Activated CD8-positive, alpha-beta memory T cell treated with anti-CD3 and anti-CD28 coated beads, Interleukin-2, amount 10 ng/mL, durations not matched to agents 7 days and 5 days (primary cell): Measurements from ENCODE around the gene TNNT1. TPM values are rescaled to one million over a fixed set of nuclear protein-coding genes. Genes with fewer than 3 reads are reported as not detected.

ENCODE experiments used
- ATAC-seq: fragments of 150-1000 bp; cut with Tn5 transposase; one replicate; pipeline ENCODE4 v1.10.0; 2021; ENCODE audit warnings: moderate library complexity
- CTCF ChIA-PET: fragments of 350-600 bp; sonication (Branson Sonifier 250); formaldehyde crosslinking; loops from one replicate; lab custom pipeline; 2021; ENCODE audit warnings: antibody characterized with exemption; lab: Charles Lee
- DNase-seq: peaks from one replicate; pipeline ENCODE4 v3.0.0-alpha.2; 2020
- H3K27ac Mint-ChIP-seq: one replicate; pipeline ENCODE4 v1.8.0; 2021; ENCODE audit warnings: mild to moderate bottlenecking, mixed read lengths
- H3K27me3 Mint-ChIP-seq: one replicate; pipeline ENCODE4 v1.8.0; 2021; ENCODE audit warnings: mixed read lengths
- H3K36me3 Mint-ChIP-seq: one replicate; pipeline ENCODE4 v1.8.0; 2021; ENCODE audit warnings: mild to moderate bottlenecking, mixed read lengths
- H3K4me1 Mint-ChIP-seq: one replicate; pipeline ENCODE4 v1.8.0; 2021; ENCODE audit warnings: mixed read lengths
- H3K4me3 Mint-ChIP-seq: one replicate; pipeline ENCODE4 v1.8.0; 2021; ENCODE audit warnings: mild to moderate bottlenecking, moderate library complexity, mixed read lengths
- H3K9me3 Mint-ChIP-seq: one replicate; pipeline ENCODE4 v1.8.0; 2022; ENCODE audit warnings: low read depth, mixed read lengths
- total RNA-seq, 2 experiments: library from RNA; stranded (reverse); gene quantifications; one replicate each; pipeline ENCODE4 v1.2.3, GENCODE V29; 2021

TNNT1 gene
- total RNA-seq, 2 experiments from 2014 or later = 0.41 to 1.0 TPM

DNA sequence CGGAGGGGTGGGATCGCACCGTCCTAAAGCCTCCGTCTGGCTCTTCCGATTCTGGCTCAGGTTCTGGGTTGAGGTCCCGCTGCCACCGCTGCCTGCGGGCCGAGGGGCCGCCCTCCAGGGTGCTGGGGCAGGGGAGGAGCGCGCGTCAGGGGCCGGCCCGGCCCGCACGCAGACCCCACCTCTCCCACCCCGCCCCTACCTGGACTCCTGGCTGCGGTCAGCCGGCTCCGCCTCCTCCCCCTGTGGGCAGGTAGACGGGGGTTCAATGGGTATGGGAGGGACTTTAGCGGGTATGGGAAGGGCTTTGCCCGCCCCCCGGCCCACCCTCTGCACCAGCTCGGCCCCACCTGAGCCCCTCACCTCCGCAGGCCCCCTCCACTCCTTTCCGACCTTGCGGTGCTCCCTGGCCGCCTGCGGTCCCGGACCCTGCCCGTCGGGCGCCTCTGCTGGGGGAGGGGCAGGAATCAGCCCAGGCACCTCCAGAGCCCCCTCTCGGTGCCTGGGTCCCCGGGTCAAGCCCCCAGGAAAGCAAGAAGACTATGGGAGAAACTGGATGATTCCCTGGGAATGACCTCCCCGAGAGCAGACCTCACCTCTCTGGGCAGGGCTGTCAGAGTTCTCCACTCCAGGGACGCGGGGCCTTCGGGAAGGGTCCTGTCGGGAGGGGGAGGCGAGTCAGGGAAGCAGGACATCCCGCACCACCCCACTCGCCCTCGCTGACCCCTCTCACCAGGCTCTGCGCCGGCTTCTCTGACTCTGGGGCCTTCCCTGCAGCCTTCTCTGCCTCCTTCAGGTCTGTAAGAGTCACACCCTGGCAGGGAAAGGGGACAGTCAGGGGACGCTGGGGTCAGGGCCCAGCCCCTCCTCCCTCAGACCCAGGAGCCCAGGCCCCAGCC is 56.3 kb downstream of the TNNT1 start:
- Mint-ChIP-seq H3K4me1 (peaks cover 9% of the 10 kb centered on the region), H3K9me3 (no peaks in the 10 kb centered on the region), H3K27ac (no peak overlapping the region), H3K27me3 (peaks cover 9% of the 10 kb centered on the region), H3K36me3 (peaks cover 7% of the 10 kb centered on the region), H3K4me3 (no peak overlapping the region)
- ATAC-seq = no peak
- DNase-seq = no peak
- CTCF ChIA-PET = no interaction called here

DNA sequence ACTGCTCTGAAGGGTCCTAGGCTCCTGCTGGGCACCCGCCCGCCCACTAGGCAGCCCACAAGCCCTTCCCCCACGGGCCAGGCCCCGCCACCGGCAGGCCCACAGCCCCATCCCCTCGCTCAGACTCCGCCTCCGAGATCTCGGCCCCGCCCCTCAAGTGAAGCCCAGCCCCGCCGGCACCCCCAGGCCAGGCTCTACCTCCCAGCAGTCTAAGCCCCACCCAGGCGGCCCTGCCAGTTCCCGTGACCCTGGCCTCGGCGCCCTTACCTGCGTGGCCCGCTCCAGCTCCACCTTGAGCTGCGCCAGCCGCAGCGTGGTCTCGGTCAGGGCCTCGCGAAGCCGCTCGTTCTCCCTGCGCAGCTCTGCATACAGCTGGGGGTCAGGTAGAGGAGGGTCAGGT is 57.1 kb downstream of the TNNT1 start:
- CTCF ChIA-PET = no interaction called here
- Mint-ChIP-seq H3K27ac (no peak overlapping the region), H3K27me3 (peaks cover 17% of the 10 kb centered on the region), H3K9me3 (no peaks in the 10 kb centered on the region), H3K4me1 (peaks cover 15% of the 10 kb centered on the region), H3K4me3 (no peak overlapping the region), H3K36me3 (peaks cover 10% of the 10 kb centered on the region)
- ATAC-seq = no peak
- DNase-seq = no peak

DNA sequence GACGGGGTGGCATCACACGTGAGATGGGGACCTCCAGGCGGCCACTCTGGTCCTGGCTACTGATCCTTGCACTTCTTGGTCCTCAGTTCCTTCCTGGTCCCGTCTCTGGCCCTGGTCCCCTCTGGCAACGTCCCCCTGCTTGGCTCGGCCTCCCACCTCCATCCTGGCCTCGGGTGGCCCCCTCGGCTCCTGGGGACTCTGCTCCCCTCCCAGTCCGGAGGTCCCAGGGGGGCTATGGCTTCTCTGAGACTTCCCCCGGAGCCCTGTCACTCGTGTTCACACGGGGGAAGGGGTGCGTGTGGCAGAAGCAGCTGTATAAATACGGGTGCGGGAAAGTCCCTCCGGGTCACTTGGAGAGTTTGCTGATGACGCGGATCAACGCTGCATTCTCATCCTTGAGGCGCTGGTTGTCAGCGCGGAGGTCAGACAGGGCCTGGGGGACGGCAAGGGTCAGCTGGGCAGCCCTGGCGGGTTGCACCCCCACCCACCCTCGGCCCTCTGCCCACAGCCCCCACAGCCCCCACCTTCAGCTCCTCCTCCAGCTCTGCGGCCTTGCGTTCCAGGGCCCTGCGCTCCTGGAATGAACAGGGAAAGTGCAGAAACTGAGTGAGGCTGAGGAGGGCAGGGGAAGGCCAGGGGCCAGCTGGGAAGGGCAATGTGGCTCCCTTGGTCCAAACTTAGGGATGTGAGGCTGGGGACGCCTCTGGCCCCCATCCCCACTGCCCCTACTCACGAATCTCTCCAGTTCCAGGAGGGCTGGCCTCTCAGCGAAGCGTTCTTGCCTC is 57.7 kb downstream of the TNNT1 start:
- ATAC-seq = no peak
- H3K27me3 Mint-ChIP-seq = peaks cover 19% of the 10 kb centered on the region

DNA sequence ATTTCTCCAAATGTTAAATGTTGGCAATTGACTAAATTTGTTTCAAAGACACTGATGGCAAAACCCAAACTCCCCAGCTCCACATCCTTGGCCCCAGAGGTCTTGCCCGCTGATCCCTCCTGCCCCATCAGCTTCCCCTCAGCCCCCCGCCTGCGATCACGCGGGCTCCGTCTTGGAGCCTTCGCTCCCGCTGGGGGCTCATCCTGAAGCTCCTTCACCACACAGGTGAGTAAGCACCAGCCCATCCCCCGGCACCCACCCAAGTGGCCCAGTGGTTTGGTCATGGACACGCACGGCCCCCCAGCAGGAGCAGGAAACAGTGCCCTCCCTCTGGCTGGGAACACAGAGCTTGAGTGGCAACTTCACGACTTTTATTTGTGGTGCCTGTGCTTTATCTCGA is 58.4 kb downstream of the TNNT1 start:
- H3K4me1 Mint-ChIP-seq = peaks cover 16% of the 10 kb centered on the region
- H3K36me3 Mint-ChIP-seq = peaks cover 10% of the 10 kb centered on the region
- H3K27me3 Mint-ChIP-seq = peaks cover 26% of the 10 kb centered on the region
- ATAC-seq (no peak), DNase-seq (no peak)
- H3K4me3 Mint-ChIP-seq = no peak overlapping the region
- CTCF ChIA-PET = no interaction called here
- no peak overlapping the region for H3K27ac Mint-ChIP-seq
- no peaks in the 10 kb centered on the region for H3K9me3 Mint-ChIP-seq

More for the DNA sequence above, 57.7 kb downstream of the TNNT1 start:
- no peak overlapping the region for H3K4me3 Mint-ChIP-seq
- CTCF ChIA-PET = no interaction called here
- DNase-seq = no peak
- H3K9me3 Mint-ChIP-seq = no peaks in the 10 kb centered on the region
- peaks cover 16% of the 10 kb centered on the region for H3K4me1 Mint-ChIP-seq
- H3K27ac Mint-ChIP-seq = no peak overlapping the region
- peaks cover 10% of the 10 kb centered on the region for H3K36me3 Mint-ChIP-seq

DNA sequence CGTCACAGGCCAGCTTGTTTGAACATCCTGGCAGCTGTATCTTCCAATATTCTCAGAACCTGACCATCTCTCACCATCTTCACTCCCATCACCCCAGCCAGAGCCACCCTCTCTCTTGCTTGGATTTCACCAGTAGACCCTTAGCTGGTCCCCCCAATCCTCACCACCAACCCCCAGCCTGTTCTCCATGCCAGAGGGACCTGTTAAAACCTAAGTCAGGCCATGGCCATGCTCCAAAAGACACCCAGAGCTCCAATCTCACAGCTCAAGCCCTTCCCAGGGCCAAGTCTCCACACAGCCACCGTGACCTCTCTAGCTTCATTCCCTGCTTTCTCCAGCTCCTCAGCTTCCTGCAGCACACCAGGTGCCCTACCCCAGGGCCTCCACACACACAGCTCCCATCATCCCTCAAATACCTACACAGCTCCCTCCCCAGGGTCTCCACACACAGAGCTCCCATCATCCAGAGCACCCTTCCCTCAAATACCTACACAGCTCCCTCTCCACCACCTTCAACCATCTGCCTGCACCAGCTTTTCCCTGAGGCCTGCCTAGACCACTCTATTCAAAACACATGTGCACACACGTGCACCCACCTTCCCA is 59.6 kb downstream of the TNNT1 start:
- DNase-seq (no peak), ATAC-seq (no peak)
- Mint-ChIP-seq H3K4me1 (peaks cover 16% of the 10 kb centered on the region), H3K36me3 (peaks cover 10% of the 10 kb centered on the region), H3K27me3 (peaks cover 36% of the 10 kb centered on the region), H3K9me3 (no peaks in the 10 kb centered on the region), H3K27ac (no peak overlapping the region), H3K4me3 (no peak overlapping the region)
- CTCF ChIA-PET = interaction anchor here (0.5 to 2.4 kb wide), 9 partner anchors 9 to 328 kb away, joined by 3 to 12 read pairs (median 4); partner anchors contain the start of gene RDH13

DNA sequence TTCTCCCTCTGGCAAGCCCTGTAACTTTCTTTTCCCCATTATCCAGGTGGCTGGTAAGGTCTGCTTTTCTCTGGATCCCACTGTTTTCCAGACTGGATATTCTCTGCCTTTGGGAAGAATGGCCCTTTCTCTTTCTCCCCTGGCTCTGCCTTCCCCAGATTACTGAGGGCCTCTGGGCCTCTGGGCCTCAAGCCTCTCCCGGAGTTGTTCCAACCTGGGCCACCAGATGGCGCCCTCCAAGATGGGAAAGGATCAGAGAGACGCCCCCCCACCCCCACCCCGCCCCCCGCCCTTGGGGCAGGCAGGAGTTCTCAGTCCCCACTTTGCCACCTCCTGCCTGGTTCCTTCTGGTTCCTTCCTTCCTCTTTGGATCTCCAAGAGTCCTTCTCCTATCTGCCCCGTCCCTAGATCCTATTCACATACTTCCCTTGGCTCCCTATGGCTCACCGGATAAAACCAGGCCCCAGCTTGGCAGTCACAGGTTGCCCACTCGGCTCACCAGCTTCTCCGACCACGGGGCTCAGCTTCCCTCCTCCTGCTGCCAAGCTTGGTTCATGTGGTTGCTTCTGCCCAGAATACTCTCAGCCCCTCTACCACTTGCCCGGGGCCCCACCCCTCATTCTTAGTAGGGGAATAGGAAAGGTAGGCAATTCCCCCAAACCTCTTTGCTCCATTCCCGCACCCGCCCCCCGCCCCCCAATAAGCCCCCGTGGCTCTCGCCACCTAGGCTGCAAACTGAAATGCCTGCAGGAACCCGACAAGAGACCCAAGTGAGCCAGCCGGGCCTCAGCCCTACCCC is 60.3 kb downstream of the TNNT1 start:
- H3K36me3 Mint-ChIP-seq = peaks cover 10% of the 10 kb centered on the region
- H3K27me3 Mint-ChIP-seq = peaks cover 42% of the 10 kb centered on the region
- ATAC-seq = no peak
- H3K4me1 Mint-ChIP-seq = peaks cover 16% of the 10 kb centered on the region
- DNase-seq = peak; percentile 84
- CTCF ChIA-PET = interaction anchor here (0.5 to 2.5 kb wide), 19 partner anchors 8 to 329 kb away, joined by 3 to 17 read pairs (median 4); partner anchors contain the start of genes EPS8L1, PPP1R12C, RDH13 and TNNI3
- H3K4me3 Mint-ChIP-seq = no peak overlapping the region
- H3K27ac Mint-ChIP-seq = no peak overlapping the region
- no peaks in the 10 kb centered on the region for H3K9me3 Mint-ChIP-seq

DNA sequence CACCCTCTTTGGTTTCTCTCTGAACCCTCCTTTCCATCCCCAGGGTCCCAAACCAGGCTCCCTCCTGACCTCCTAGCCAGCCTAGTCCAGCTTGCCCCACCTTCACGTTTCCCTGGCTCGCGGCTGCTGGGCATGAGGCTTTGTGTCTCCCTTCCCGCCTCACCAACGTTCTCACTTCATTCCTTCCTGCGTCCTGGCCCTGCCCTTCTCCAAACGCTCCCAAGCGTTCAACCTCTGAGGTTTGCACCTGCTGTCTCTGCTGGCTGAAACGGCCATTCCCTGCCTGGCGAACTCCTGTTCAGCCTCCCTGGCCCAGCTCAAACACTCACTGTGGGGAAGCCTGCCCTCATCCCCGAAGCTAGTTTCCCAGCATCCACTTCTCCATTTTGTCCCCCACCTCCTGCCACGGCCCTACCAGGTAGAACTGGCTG is 61.0 kb downstream of the TNNT1 start:
- Mint-ChIP-seq H3K27me3 (peaks cover 45% of the 10 kb centered on the region), H3K9me3 (no peaks in the 10 kb centered on the region), H3K4me1 (peaks cover 16% of the 10 kb centered on the region), H3K36me3 (peaks cover 10% of the 10 kb centered on the region), H3K4me3 (no peak overlapping the region), H3K27ac (no peak overlapping the region)
- CTCF ChIA-PET = interaction anchor here (0.7 to 2.5 kb wide), 12 partner anchors 12 to 251 kb away, joined by 3 to 17 read pairs (median 5); partner anchors contain the start of genes EPS8L1, PPP1R12C, RDH13 and TNNI3
- DNase-seq (no peak), ATAC-seq (no peak)

DNA sequence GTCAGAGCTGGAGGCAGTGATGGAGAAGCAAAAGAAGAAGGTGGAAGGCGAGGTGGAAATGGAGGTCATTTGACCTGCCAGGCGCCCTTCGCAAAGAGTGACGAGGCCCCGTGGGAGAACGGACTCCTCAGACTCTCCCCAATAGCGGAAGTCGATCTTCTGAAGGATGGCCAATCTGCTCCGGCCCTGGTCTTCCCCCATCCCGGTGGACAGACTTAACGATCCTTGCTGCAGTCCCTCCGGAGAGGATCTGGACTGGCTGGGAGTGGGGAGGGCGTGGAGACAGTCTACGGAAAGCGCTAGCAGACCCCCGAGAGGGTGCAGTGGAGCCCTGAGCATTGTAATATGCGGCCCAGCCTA is 61.5 kb downstream of the TNNT1 start:
- no peak for ATAC-seq

DNA sequence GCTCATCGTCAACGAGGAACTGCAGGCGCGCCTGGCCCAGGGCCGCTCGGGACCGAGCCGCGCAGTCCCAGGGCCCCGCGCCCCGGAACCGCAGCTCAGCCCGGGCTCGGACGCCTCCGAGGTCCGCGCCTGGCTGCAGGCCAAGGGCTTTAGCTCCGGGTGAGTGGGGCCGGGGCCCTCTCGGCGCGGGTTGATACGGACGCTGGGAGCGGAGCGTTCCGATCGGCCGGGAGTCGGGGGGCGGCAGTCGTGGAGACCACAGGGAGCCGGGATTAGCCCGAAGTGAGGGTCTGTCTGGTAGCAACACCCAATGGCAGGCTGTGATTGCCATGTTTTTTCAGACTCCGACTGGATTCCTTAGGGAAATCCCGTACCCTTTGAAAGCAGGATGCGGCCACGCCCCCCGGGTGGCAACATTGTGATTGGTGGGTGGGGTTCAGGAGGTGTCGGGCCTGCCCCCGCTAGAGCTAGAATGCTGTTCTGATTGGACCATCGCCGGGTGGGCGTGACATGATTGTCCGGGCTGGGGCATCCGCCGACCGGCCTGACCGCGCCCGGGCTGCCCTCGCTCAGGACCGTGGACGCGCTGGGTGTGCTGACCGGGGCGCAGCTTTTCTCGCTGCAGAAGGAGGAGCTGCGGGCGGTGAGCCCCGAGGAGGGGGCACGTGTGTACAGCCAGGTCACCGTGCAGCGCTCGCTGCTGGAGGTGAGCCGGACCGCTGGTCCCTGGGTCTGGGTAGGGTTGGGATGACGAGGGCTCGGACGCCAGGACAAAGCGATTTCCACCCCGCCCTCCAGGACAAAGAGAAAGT is 62.1 kb downstream of the TNNT1 start:
- peaks cover 55% of the 10 kb centered on the region for H3K27me3 Mint-ChIP-seq
- CTCF ChIA-PET = interaction anchor here (1.2 to 2.5 kb wide), 4 partner anchors 17 to 73 kb away, joined by 3 to 17 read pairs (median 6); partner anchors contain the start of gene PPP1R12C
- H3K36me3 Mint-ChIP-seq = peaks cover 10% of the 10 kb centered on the region
- no peak overlapping the region for H3K4me3 Mint-ChIP-seq
- H3K4me1 Mint-ChIP-seq = peaks cover 21% of the 10 kb centered on the region
- no peak overlapping the region for H3K27ac Mint-ChIP-seq
- H3K9me3 Mint-ChIP-seq = no peaks in the 10 kb centered on the region
- DNase-seq = peak; percentile 65
- ATAC-seq = peak; percentile 60

More for the DNA sequence above, 61.5 kb downstream of the TNNT1 start:
- Mint-ChIP-seq H3K27me3 (peaks cover 50% of the 10 kb centered on the region), H3K36me3 (peaks cover 10% of the 10 kb centered on the region), H3K27ac (no peak overlapping the region), H3K4me1 (peaks cover 18% of the 10 kb centered on the region), H3K9me3 (no peaks in the 10 kb centered on the region), H3K4me3 (no peak overlapping the region)
- CTCF ChIA-PET = interaction anchor here (1.2 to 2.5 kb wide), 7 partner anchors 12 to 206 kb away, joined by 3 to 17 read pairs (median 4); partner anchors contain the start of genes EPS8L1 and PPP1R12C
- DNase-seq = no peak

DNA sequence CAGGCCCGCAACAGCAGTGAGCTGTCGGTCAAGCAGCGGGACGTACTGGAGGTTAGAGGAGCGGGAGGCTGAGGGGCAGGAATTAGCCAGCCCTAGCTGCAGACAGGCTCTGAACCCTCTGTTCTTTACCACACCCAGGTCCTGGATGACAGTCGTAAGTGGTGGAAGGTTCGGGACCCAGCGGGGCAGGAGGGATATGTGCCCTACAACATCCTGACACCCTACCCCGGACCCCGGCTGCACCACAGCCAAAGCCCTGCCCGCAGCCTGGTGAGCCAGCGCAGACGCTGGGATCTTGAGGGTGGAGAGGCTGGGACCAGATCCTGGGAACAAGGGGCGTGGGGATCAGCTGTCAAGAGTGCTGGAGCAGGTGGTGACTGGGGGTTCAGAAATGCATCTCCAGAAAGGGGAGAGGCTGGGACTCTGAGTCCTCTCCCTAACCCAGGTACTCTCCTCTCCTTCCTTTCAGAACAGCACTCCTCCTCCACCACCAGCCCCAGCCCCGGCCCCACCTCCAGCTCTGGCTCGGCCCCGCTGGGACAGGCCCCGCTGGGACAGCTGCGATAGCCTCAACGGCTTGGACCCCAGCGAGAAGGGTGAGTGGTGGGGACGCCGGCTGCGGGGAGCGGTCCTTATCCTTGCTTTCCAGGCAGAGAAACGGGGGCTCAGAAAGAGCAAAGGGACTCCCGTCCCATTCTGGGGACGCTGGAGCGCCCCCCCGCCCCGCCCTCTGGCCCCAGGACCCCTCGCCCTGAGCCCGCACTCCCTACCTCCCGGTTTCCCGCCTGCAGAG is 62.9 kb downstream of the TNNT1 start:
- Mint-ChIP-seq H3K27me3 (peaks cover 57% of the 10 kb centered on the region), H3K9me3 (no peaks in the 10 kb centered on the region), H3K4me1 (peaks cover 24% of the 10 kb centered on the region), H3K36me3 (peaks cover 10% of the 10 kb centered on the region), H3K27ac (no peak overlapping the region), H3K4me3 (no peak overlapping the region)
- no peak for DNase-seq
- CTCF ChIA-PET = interaction anchor here (1.2 to 2.5 kb wide), 3 partner anchors 17 to 50 kb away, joined by 3 to 17 read pairs (median 4); partner anchors contain the start of gene PPP1R12C
- ATAC-seq = no peak

DNA sequence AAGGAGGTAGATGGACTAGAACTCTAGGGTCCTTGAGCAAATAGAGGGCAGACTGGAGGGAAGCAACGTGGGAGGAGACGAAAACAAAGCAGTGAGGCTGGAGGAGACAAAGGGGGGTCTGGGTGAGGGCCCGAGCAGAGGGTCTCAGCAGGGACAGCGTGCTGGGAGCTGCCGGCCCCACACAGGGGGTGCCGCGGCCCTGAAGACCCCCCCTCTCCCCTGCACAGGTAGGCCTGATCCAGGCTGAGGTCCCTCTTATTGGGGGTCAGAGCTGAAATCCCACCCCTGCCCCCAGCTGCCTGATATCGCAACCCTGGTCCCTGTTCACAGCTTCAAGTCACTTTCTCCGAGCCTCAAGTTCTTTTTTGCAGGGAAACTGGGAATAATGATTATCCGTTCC is 64.6 kb downstream of the TNNT1 start:
- Mint-ChIP-seq H3K27me3 (peaks cover 61% of the 10 kb centered on the region), H3K27ac (no peak overlapping the region), H3K36me3 (peaks cover 10% of the 10 kb centered on the region), H3K9me3 (no peaks in the 10 kb centered on the region), H3K4me3 (no peak overlapping the region), H3K4me1 (peaks cover 38% of the 10 kb centered on the region)
- ATAC-seq = no peak
- DNase-seq = no peak
- CTCF ChIA-PET = interaction anchor here (0.5 kb wide), 1 partner anchor 39 kb away, joined by 3 read pairs; no protein-coding TSS in a partner anchor
